Activated CD4-positive, alpha-beta T cell treated with anti-CD3 and anti-CD28 coated beads for 24 hours (primary cell): ENCODE results near the gene MAMDC4.

Experiments
- DNase-seq, 2 donors: peaks; one replicate each; pipeline ENCODE4 v3.0.0-alpha.2; 2020; ENCODE audit warnings: low read depth in 2 of 2

MAMDC4 gene

DNA sequence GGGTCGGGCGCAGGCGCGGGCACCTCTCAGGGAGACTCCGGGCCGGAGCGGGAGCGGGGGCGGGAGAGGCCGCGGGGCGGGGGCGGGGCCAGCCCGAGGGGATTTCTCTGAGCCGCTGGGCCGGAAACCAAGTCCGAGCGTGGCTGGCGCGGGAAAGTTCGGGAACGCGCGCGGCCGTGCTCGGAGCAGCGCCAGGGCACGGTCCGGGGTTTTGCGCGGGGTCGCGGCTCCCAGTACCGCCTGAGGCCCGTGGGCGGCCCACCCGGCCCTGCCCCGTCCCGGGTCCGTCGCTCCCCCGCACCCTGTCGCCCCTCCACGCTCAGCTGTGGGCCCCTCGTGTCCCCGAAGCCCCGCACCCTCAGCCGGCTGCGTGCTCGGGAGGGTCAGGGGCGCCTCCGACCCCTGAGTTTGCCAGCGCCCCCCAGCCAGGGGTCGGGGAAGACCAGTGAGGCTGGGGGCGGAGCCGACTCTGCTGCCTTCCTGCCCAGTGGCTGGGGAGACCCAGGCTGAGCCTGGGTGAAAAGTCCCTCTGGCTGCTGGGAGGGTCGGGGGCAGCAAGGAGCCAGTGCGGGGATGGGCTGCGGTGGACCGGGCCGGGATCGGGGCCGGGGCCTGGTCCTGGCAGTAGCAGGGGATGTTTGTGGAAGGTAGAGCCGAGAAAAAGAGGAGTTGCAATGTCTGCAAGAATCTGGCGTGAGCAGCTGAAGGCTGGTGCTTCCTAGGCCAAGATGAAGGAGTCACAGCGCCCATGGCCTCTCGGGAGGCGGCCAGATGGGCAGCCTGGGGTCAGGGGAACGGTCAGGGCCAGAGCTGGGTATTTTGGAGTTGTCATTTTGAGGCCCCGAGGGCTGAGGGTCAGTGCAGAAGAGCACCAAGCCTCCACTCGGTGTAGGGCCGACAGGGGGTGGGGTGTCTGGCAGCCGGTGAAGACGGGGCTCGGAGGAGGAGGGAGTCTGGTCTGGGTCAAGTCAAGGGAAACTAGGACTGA is 34.8 kb downstream of the MAMDC4 start:
- DNase-seq: no peak

DNA sequence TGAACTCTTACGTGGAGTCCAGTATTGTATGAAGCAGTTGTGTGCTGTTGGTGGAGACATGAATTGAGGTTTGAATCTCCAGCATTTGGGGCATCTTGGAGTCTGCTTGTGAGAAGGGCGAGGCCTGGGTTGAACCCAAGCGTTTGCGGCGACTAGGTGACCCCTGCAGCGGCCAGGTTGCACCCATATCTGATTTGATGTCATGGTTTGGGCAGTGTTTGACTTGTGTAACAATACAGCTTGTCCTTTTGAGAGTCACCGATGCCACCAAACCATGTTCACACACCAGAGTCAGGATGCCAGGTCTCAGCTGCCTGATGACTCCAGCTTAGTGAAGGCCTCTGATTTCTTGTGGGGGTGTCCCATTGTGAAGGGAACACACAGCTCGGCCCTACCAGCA is 36.3 kb downstream of the MAMDC4 start:
- DNase-seq: no peak

DNA sequence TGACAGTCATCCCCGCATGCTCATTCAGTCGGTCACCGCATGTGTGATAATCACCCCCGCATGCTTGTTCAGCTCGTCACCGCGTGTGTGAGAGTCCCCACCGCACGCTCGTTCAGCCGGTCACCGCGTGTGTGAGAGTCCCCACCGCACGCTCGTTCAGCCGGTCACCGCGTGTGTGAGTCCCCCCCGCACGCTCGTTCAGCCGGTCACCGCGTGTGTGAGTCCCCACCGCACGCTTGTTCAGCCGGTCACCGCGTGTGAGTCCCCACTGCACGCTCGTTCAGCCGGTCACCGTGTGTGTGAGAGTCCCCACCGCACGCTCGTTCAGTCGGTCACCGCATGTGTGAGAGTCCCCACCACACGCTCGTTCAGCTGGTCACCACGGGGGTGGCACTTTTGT is 37.7 kb downstream of the MAMDC4 start:
- DNase-seq: no peak

DNA sequence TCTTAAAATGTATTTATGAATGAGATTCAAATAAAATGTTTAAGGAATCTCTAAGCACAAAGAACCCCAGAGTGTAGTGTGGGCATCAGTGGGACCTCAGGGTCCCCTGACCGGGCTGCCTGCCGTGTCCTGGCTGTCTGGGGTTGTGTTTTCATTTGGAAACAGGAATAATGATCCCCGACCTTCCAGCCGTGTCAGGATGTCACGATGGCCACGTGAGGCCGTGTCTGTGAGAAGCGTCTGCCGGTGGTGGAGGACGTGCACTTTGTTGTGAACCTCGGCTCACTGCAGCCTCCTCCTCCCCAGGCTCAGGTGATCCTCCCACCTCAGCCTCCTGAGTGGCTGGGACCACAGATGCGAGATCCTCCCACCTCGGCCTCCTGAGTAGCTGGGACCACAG is 38.5 kb downstream of the MAMDC4 start:
- DNase-seq: no peak

DNA sequence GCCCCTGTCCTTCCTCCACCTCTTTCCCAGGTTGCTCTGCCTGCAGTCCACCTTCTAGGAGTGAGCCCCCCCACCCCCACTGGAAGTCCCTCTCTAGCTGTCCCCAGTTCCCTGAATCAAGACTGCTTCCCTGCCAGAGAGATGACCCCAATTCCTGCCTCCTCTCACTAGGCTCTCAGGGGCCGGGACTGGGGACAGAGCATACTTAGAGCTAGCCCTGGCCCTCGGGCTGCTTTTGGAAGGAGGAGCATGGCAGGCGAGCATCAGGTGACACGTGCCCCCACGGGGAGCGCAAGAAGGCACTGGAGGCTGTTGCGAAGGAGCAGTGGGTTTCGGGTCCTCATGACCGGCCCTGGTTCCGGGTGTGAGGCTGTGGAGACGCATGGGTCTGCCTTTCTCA is 43.9 kb downstream of the MAMDC4 start:
- DNase-seq: no peak

DNA sequence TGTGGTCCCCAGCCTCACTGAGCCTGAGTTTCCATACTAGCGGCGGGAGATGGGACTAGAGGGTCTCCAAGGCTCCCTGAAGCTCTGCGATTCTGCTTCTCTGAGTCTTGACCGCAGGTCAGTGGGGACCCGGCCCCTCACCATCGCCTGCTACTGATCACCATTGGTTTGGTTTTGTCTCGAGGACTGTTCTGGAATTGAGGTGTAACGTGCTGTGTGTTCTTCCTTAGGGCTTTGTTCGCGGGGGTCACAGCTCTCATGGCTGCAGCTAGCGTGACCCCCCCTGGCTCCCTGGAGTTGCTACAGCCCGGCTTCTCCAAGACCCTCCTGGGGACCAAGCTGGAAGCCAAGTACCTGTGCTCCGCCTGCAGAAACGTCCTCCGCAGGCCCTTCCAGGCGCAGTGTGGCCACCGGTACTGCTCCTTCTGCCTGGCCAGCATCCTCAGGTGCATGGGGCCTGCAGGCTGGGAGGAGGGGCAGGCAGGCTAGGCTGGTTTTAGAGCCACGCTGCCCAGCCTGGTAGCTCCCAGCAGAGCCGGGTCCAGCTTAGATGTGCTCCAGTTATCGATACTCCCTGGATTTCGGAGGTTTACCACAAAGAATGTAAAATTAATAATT is 46.4 kb downstream of the MAMDC4 start:
- no peak for DNase-seq

DNA sequence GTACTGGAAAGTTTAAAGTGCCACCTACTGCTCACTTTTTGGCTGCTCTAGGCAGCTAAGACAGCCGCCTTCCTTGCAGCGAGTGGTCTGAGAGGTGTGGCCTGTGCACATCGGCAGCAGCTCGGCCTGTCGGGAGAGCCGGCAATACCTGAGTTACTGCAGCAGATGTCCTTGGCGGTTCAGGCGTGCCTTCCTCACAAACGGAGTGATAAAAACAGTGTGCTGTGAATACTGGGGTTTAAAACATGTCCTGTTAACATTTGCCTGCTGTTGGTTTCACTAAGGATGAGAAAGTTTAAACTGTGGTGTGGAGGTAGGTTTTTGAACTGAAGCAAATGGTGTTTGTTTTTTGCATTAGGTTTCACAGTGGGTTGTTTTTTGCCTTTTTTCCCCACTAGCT is 47.0 kb downstream of the MAMDC4 start:
- no peak for DNase-seq

DNA sequence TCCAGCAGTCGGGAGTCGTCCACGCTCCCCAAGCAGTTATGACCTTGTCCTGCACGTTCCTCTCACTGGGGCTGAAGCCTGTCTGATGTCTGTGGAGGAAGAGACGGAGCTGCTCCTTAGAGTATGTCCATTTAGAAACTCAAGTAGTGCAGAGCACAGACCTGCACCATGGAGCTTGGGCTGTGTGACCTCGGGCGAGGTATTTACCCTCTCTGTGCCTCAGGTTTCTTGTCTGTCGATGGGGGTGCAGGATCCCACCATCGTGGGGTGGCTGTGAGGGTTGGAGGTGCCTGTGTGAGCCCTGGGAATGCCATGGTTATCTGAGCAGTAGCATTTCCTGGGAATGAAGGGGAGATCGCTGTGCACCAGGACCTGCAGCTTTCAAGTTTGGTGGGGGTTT is 48.4 kb downstream of the MAMDC4 start:
- DNase-seq: no peak

DNA sequence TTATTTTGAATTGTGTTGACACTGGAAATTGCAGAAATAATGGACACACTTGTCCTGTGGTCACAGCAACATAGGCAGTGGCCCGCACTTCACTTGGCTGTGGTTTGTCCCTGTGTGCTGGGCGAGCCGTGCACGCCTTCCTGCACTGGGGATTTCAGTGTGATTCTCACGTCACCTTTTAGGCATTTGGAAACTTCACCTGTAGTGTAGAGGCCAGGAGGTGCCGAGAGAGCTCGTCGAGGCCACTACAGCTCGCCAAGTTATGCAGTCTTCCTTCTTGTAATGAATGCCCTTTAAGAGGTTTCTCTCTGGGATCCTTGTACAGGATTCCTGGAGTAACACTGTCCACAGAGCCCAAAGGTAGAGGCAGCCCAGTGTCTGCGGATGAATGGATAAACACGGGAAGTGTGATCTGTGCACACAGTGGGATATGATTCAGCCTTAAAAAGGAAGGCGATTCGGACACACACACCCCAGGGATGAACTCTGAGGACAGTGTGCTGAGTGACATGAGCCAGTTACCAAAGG is 48.9 kb downstream of the MAMDC4 start:
- no peak for DNase-seq

DNA sequence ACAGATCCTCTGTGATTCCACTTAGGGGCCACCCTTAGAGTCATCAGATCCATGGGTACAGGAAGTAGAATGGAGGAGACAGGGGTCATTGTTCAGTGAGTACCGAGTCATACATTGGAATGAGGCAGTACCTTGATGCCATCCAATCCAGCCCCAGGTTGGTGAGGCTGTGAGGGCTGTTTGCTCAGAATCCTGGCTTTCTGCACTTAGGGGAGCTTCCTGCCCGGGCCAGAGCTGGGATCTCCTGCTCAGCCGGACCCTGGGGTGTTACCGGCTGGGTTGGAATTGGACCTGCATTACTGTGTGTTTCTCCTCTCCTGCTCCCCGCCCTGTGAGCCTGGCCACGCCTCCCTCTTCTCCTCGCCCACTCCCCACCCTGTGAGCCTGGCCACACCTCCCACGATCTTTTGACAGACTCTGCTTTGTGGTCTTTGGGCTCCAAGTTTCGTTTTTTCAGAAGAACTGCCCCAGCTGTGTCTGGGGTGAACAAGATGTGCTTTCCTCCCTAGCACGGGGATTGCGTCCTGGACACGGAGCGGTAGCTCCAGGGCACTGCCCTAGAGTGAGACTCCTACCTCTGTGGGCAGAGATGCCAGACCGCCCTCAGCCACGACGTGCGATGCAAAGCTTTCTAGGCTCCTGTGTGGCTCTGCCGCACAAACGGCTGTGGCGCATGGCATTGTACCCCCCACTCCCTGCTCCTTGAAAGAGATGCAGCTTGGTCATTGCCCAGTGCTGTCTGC is 49.5 kb downstream of the MAMDC4 start:
- DNase-seq: peak; percentile 66

DNA sequence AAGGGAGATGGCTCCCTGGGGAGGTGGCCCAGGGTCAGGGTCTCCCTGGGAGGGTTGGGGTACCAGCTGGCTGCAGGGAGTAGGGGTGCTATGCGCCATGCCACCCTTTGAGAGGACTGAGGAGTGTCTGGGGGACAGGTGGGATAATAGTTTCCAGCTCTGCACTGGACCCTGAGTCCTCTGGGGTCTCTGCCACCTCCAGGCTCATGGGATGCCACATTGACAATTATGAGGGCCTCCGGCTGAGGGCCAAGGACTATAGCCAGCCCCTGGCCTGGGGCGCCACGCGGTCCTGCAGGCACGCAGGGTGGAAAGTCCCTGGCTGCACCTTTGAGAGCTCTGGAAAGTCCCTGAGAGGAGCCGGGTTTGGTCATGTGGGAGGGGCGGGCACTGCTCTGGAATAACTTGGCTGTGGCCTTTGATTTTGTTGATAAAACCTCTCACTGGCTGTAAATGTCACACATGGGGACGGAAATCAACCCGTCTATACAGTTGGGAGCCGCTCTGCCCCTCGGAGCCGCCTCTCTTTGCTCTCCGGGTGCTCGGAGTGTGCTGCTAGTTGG is 50.2 kb downstream of the MAMDC4 start:
- DNase-seq: peak; percentile 73 to 81

DNA sequence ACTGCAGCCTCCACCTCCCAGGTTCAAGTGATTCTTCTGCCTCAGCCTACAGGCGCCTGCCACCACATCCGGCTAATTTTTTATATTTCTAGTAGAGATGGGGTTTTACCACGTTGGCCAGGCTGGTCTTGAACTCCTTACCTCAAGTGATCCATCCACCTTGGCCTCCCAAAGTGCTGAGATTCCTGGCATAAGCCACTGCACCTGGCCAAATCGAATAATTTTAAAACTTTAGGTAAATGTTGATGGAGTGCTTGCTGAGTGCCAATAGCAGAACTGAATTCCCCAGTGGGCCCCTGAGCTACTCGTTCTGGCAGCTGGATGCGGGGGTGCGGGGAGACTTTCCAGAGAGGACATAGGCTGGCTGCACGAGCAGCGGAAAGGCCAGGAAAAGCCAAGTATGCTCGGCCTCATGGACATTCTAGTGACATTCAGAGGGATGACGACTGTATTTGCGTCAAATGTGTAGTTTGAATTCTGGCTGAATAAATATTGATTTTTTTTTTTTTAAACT is 51.0 kb downstream of the MAMDC4 start:
- no peak for DNase-seq

DNA sequence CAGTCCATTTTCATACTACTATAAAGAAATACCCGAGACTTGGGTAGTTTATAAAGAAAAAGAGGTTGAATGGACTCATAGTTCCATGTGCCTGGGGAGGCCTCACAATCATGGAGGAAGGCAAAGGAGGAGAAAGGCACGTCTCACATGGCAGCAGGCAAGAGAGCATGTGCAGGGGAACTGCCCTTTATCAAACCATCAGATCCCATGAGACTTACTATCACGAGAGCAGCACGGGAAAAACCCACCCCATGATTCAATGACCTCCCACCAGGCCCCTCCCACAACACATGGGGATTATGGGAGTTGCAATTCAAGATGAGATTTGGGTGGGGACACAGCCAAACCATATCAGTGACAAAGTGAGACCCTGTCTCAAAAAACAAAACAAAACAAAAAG is 54.1 kb downstream of the MAMDC4 start:
- DNase-seq: no peak

DNA sequence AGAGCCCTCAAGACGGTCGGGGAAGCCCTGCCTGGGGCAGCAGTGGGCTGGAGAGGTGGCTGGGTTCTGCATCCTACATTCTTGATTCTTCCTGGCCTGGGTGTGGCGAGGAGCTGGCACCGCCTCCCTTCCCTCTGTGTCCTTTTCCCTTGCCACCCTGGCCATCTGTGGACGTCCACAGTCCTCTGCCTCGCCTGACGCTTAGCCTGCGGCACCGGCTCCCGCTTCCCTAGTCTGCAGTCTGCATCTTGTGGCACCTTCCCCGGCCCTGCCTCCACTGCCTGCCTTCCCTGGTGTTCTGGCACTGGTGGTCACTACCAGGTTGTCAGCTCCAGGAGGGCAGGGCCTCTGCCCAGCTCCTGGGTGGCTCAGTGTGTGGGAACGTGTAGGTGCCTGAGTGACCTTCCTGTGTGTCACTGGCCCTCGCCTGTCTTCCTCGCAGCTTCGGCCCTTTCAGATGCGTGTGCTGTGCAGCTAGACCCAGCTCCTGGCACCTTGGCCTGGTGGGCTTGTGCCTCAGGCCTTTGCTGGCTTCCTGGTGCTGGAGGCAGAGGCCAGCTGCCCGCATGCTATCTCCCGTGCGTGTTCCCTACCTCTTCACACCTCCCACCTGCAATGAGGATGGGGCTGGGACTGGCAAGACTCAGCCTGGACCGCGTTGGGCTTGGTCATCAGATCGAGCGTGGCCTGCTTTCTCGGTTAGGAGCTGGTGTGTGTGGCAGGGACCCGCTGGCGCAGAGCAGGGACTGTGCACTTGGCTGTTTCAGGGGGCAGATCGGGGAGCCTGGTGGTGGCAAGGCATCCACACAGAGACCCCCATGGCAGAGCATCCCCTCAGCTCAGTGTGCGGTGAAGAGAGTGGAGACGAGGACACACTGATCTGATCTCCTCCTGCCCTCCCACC is 55.1 kb downstream of the MAMDC4 start:
- no peak for DNase-seq
